Hepatocyte (in vitro differentiated cells): Measurements from ENCODE around the gene PRXL2B. TPM values are rescaled to one million over a fixed set of nuclear protein-coding genes. Genes with fewer than 3 reads are reported as not detected.

ENCODE experiments used
- DNase-seq: peaks from one replicate; pipeline ENCODE4 v3.0.0-alpha.2; 2016; ENCODE audit warnings: low spot score
- H2AFZ ChIP-seq: fragments of 200-600 bp; sonication (generic); 2 replicates; pipeline ENCODE4 v1.6.0; 2016; ENCODE audit warnings: antibody characterized with exemption, mild to moderate bottlenecking
- H3K27ac ChIP-seq: fragments of 200-600 bp; sonication (generic); 2 replicates; pipeline ENCODE4 v1.5.1; 2016; ENCODE audit warnings: mild to moderate bottlenecking
- H3K27me3 ChIP-seq: fragments of 200-600 bp; sonication (generic); 2 replicates; pipeline ENCODE4 v1.6.1; 2016
- H3K36me3 ChIP-seq: fragments of 200-600 bp; sonication (generic); replicated peaks from 2 replicates; pipeline ENCODE4 v1.5.1; 2016; ENCODE audit warnings: low read depth; ENCODE audit not compliant: insufficient read depth
- H3K4me1 ChIP-seq: fragments of 200-600 bp; sonication (generic); 2 replicates; pipeline ENCODE4 v1.5.1; 2016; ENCODE audit warnings: mild to moderate bottlenecking, moderate library complexity; ENCODE audit not compliant: insufficient read depth
- H3K4me2 ChIP-seq: fragments of 200-600 bp; sonication (generic); 2 replicates; pipeline ENCODE4 v1.6.0; 2016
- H3K4me3 ChIP-seq: fragments of 200-600 bp; sonication (generic); 2 replicates; pipeline ENCODE4 v1.5.1; 2016; ENCODE audit warnings: mild to moderate bottlenecking
- H3K79me2 ChIP-seq: fragments of 200-600 bp; sonication (generic); 2 replicates; pipeline ENCODE4 v1.6.0; 2017; ENCODE audit warnings: mild to moderate bottlenecking
- H3K9me2 ChIP-seq: fragments of 200-600 bp; sonication (generic); replicated peaks from 2 replicates; pipeline ENCODE4 v1.6.0; 2017; ENCODE audit warnings: mild to moderate bottlenecking; ENCODE audit not compliant: insufficient read depth
- H3K9me3 ChIP-seq: fragments of 200-600 bp; sonication (generic); 2 replicates; pipeline ENCODE4 v1.5.1; 2016; ENCODE audit warnings: low read depth, mild to moderate bottlenecking
- H4K20me1 ChIP-seq: fragments of 200-600 bp; sonication (generic); 2 replicates; pipeline ENCODE4 v1.6.0; 2016; ENCODE audit warnings: mild to moderate bottlenecking; ENCODE audit not compliant: insufficient read depth, poor library complexity, severe bottlenecking
- CTCF ChIP-seq: fragments of 200-600 bp; sonication (generic); IDR thresholded peaks from 2 replicates; pipeline ENCODE4 v1.5.1; 2016; ENCODE audit warnings: antibody characterized with exemption, mild to moderate bottlenecking; ENCODE audit not compliant: poor library complexity
- EZH2 ChIP-seq: fragments of 200-600 bp; sonication (generic); IDR thresholded peaks from 2 replicates; pipeline ENCODE4 v1.6.1; 2016; ENCODE audit warnings: antibody characterized with exemption, mild to moderate bottlenecking, borderline replicate concordance
- EZH2phosphoT487 ChIP-seq: fragments of 200-600 bp; sonication (generic); IDR thresholded peaks from one replicate; pipeline ENCODE4 v1.6.1; 2018; ENCODE audit warnings: antibody characterized with exemption, mild to moderate bottlenecking, low read depth, moderate library complexity; ENCODE audit not compliant: unreplicated experiment, severe bottlenecking
- WGBS: methylation state at CpG from one replicate; pipeline ENCODE4 v1.1.6; 2016; ENCODE audit warnings: low lambda C conversion rate; ENCODE audit errors: missing lambda C conversion rate; 5-methylcytosine and 5-hydroxymethylcytosine counted together
- polyA plus RNA-seq: library from polyadenylated mRNA; unstranded; fragments of >200 nt; fragmentation: Nextera tagmentation; extraction: Ambion mirVana; gene quantifications from 2 replicates; pipeline ENCODE4 v1.2.1, GENCODE V29; 2016
- total RNA-seq: library from RNA; depleted of rRNA; stranded (reverse); fragments of >200 nt; gene quantifications from 2 replicates; pipeline ENCODE4 v1.2.3, GENCODE V29; 2014

Gene PRXL2B
- total and polyA plus RNA-seq, 2 experiments from 2014 or later = 36.7 to 41.4 TPM

GRCh38 chr1:2583871-2584351 lies 2.7 kb upstream of the PRXL2B start:
- WGBS = 70% methylated on average over 14 of the region's 14 CpGs
- H3K27ac ChIP-seq = peak overlapping the region; percentile 97
- no peaks in the 10 kb centered on the region for H3K27me3 ChIP-seq
- no peaks in the 10 kb centered on the region for H3K36me3 ChIP-seq
- H3K9me3 ChIP-seq = no peaks in the 10 kb centered on the region
- peaks cover 10% of the 10 kb centered on the region for H3K79me2 ChIP-seq
- H3K4me2 ChIP-seq = peak overlapping the region; percentile 53
- peak; percentile 20 for DNase-seq
- H4K20me1 ChIP-seq = no peaks in the 10 kb centered on the region
- TF ChIP-seq EZH2phosphoT487 = no peak
- TF ChIP-seq EZH2 = no peak
- no peak for TF ChIP-seq CTCF
- H3K4me3 ChIP-seq = no peak overlapping the region
- no peaks in the 10 kb centered on the region for H3K9me2 ChIP-seq
- H3K4me1 ChIP-seq = peaks cover 26% of the 10 kb centered on the region
- no peak overlapping the region for H2AFZ ChIP-seq

- DNase-seq = no peak
- Histone ChIP-seq H3K27me3 (no peaks in the 10 kb centered on the region), H3K9me3 (no peaks in the 10 kb centered on the region), H3K9me2 (no peaks in the 10 kb centered on the region), H3K4me3 (peak overlapping the region; percentile 53), H4K20me1 (no peaks in the 10 kb centered on the region), H3K27ac (peak overlapping the region; percentile 97), H3K4me1 (peaks cover 26% of the 10 kb centered on the region), H3K4me2 (peak overlapping the region; percentile 91), H2AFZ (no peak overlapping the region), H3K36me3 (no peaks in the 10 kb centered on the region), H3K79me2 (peaks cover 10% of the 10 kb centered on the region)
- WGBS = 70% methylated on average over 12 of the region's 12 CpGs
- no peak for TF ChIP-seq EZH2phosphoT487
- TF ChIP-seq EZH2 = no peak
- no peak for TF ChIP-seq CTCF
Observed at GRCh38 chr1:2584686-2585317, 1.8 kb upstream of the PRXL2B start.

- TF ChIP-seq EZH2phosphoT487 (no peak), EZH2 (no peak)
Observed at GRCh38 chr1:2585318-2586092, 1.1 kb upstream of the PRXL2B start.

More at GRCh38 chr1:2585318-2586092, 1.1 kb upstream of the PRXL2B start:
- peaks cover 26% of the 10 kb centered on the region for H3K4me1 ChIP-seq
- DNase-seq = peak; percentile 81
- peak overlapping the region; percentile 53 for H3K4me3 ChIP-seq
- H4K20me1 ChIP-seq = no peaks in the 10 kb centered on the region
- H3K9me3 ChIP-seq = no peaks in the 10 kb centered on the region
- H3K4me2 ChIP-seq = peak overlapping the region; percentile 91
- WGBS = 1% methylated on average over 18 of the region's 28 CpGs
- no peaks in the 10 kb centered on the region for H3K27me3 ChIP-seq
- peak overlapping the region; percentile 97 for H3K27ac ChIP-seq
- H2AFZ ChIP-seq = peak overlapping the region; percentile 29
- H3K9me2 ChIP-seq = no peaks in the 10 kb centered on the region
- H3K79me2 ChIP-seq = peaks cover 10% of the 10 kb centered on the region
- no peaks in the 10 kb centered on the region for H3K36me3 ChIP-seq
